Gastroesophageal sphincter (tissue), 3 donors: ENCODE results near the gene MZT2B.
"Not testable (repeated sequence)": the region's sequence is repeated elsewhere in the genome, so short reads cannot be mapped to it uniquely, and the experiment has no call there.

Source experiments
- CTCF ChIP-seq, 4 experiments: fragments of 200-600 bp in 2 of 4; fragments of 450-650 bp in 2 of 4; sonication (generic) in 1 of 4; IDR thresholded peaks; one replicate each; pipeline ENCODE4 v1.5.1; 2017 to 2019; ENCODE audit warnings: antibody characterized with exemption in 4 of 4, mild to moderate bottlenecking in 2 of 4, moderate library complexity in 2 of 4
- EP300 ChIP-seq: sonication (generic); formaldehyde crosslinking; IDR thresholded peaks from one replicate; pipeline ENCODE4 v1.6.1; 2017; ENCODE audit warnings: antibody characterized with exemption, mild to moderate bottlenecking
- POLR2A ChIP-seq, 2 donors: fragments of 450-650 bp; IDR thresholded peaks; one replicate each; pipeline ENCODE4 v1.6.1; 2017; ENCODE audit warnings: antibody characterized with exemption in 2 of 2, mild to moderate bottlenecking in 2 of 2, moderate library complexity in 1 of 2

GRCh38 chr2:130195089-130195635, 13.1 kb downstream of the MZT2B start:
- TF ChIP-seq POLR2A (IDR thresholded peaks at IDR 0.05); EP300; CTCF (IDR thresholded peaks at IDR 0.05): not testable (repeated sequence)
